HG03135 (cell line): ENCODE data around the gene HIP1.
"Not testable (repeated sequence)": the region's sequence is repeated elsewhere in the genome, so short reads cannot be mapped to it uniquely, and the experiment has no call there.

Experiments used
- ATAC-seq: cut with Tn5 transposase; IDR thresholded peaks from one replicate; pipeline ENCODE4 v1.9.1; 2021; ENCODE audit warnings: mild to moderate bottlenecking, moderate library complexity; ENCODE audit not compliant: unreplicated experiment

HIP1 gene

DNA sequence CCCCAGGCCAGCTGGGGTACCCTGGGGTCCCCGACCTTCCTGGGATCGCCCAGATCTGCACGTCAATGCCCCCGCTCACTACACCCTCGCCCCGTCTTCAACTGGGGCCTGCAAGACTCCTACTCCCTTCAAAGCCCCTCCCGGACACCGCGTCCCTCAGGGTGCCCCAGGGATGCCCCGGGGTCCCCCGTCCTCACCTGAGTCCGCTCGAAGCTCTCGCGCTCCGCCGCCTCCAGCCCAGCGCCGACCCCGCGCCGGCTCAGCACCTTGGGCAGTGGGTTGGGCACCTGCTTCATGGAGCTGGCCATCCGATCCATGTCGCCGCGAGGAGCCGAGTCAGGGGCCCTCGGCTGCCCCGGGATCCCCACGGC is at the start of gene HIP1:
HIP1 (minus strand) TSS at position 338 of the 371 bp plus-strand sequence; CDS start at position 317, 21 bp downstream.
- peak; percentile 5 for ATAC-seq

DNA sequence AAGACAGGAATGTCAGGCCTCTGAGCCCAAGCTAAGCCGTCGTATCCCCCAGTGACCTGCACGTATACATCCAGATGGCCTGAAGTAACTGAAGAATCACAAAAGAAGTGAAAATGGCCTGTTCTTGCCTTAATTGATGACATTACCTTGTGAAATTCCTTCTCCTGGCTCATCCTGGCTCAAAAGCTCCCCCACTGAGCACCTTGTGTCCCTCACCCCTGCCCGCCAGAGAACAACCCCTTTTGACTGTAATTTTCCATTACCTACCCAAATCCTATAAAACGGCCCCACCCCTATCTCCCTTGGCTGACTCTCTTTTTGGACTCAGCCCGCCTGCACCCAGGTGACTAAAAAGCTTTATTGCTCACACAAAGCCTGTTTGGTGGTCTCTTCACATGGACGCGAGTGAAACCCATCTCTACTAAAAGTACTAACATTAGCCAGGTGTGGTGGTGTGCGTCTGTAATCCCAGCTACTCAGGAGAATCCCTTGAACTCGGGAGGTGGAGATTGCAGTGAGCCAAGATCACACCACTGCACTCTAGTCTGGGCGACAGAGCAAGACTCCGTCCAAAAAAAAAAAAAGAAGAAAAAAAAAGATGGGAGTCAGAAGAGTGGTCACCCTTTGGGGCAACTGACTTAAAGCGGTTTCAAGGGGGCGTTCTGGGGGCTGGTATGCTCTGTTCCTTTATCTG is 49.6 kb upstream of the HIP1 start:
- ATAC-seq, result not testable (repeated sequence)

DNA sequence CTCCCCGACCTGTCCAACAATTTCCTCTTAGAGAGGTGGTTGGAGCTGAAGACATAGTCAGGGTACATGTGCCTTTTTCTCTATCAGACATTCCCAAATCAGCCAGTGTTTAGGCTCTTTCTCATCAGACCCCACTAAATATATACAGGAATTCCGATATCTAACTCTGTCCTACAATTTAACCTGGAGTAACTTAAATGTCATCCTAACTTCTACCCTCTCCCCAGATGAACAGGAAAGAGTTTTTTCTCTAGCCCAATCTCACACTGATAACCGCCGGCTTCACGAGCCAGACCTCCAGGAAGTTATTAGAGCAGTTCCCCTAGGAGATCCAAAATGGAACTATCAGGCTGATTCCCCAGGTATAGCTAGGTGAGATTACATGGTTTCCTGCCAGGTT is 44.3 kb upstream of the HIP1 start:
- ATAC-seq, result not testable (repeated sequence)

DNA sequence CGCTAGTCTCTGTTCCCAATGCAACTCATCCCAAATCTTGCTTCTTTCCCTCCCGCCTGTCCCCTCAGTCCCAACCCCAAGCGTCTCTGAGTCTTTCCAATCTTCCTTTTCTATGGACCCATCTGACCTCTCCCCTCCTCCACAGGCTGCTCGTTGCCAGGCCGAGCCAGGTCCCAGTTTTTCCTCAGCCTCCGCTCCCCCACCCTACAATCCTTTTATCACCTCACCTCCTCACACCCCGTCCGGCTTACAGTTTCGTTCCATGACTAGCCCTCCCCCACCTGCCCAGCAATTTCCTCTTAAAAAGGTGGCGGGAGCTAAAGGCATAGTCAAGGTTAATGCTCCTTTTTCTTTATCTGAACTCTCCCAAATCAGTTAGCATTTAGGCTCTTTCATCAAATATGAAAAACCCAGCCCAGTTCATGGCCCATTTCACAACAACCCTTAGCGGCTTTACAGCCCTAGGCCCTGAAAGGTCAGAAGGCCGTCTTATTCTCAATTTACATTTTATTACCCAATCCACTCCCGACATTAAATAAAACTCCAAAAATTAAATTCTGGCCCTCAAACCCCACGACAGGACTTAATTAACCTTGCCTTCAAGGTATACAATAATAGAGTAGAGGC is 42.0 kb upstream of the HIP1 start:
- ATAC-seq, result not testable (repeated sequence)

DNA sequence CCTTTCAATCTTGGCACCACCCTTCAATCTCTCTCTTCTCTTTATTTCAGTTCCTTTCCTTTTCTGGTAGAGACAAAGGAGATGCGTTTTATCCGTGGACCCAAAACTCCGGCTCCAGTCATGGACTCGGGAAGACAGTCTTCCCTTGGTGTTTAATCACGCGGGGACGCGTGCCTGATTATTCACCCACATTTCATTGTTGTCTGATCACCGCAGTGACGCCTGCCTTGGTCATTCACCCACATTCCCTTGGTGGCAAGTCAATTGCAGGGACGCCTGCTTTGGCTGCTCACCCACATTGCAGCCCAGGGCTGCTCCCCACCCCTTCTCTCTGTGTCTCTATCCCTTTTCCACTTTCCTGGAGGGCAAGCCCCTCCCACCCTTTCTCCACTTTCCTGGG is 40.8 kb upstream of the HIP1 start:
- ATAC-seq, result not testable (repeated sequence)

DNA sequence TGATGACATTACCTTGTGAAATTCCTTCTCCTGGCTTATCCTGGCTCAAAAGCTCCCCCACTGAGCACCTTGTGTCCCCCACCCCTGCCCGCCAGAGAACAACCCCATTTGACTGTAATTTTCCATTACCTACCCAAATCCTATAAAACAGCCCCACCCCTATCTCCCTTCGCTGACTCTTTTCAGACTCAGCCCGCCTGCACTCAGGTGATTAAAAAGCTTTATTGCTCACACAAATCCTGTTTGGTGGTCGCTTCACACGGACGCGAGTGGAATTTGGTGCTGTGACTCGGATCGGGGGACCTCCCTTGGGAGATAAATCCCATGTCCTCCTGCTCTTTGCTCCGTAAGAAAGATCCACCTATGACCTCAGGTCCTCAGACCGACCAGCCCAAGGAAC is 40.3 kb upstream of the HIP1 start:
- not testable (repeated sequence) for ATAC-seq

DNA sequence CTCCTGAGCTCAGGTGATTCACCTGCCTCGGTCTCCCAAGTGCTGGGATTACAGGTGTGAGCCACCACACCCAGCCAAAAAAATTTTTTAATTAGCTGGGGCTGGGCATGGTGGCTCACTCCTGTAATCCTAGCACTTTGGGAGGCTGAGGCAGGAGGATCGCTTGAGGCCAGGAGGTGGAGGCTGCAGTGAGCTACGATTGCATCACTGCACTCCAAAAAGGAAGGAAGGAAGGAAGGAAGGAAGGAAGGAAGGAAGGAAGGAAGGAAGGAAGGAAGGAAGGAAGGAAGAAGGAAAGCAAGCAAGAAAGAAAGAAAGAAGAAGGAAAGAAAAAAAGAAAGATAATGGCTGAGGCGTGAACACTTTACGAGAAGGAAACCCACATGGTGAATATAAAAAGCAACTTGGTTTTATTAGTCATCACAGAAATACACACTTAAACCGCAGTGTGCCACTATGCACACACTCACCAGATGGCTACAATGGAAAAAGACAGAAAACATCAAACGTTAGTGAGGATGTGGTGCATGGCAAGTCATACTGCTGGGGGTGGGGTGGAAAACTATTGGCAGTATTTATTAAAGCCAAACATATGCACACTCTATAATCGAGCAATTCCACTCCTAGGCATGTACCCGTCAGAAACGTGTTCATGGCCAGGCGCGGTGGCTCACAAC is 37.7 kb upstream of the HIP1 start:
- ATAC-seq, result no peak

DNA sequence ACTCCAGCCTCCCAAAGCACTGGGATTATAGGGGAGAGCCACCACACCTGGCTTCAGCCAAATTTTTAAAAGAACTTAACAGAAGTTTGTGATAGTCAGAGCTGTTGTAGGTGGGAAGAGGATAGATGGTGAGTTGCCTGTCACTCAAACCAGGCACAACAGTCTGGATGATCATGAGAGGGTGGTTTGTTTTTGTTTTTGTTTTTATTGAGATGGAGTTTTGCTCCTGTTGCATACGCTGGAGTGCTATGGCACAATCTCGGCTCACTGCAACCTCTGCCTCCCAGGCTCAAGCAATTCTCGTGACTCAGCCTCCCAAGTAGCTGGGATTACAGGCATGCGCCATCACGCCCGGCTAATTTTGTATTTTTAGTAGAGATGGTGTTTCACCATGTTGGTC is 35.2 kb upstream of the HIP1 start:
- not testable (repeated sequence) for ATAC-seq

DNA sequence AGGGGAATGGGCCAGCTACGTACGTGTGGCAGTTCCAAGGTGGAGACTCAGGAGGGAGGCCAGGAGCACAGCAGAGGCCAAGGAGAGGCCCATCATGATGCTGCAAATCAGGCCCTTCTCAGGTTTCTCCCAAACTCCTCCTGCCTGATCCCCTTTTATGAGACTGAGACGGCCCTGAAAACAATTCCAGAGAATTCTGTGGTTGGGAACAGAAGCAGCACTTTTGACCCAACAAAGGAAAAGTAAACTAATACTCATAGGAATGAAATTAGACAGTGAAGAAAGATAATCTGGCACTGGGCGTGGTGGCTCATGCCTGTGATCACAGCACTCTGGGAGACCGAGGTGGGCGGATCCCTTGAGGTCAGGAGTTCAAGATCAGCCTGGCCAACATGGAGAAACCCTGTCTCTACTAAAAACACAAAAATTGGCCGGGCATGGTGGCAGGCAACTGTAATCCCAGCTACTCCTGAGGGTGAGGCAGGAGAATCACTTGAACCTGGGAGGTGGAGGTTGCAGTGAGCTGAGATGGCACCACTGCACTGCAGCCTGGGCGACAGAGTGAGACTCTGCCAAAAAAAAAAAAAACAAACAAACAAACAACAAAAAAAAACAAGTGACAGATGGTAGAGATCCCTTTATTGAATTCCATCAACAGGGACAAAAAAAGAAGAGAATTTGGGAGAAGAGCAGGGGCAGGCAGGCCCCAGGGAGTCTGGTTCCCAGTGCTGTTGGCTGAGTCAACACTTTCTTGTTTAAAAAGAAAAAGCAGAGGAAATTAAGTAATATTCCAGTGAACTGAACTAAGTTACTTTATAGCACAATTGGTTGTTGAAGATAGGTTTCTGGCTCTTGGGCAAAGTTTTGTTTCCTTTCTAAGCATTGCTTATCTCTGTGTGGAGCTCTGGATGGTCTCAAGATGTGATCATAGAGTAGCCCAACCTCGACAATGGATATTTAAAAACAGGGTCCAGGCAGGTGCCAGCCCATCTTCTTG is 33.6 kb upstream of the HIP1 start, which contains the start of gene CCL26:
CCL26 (minus strand) TSS at position 131 of the 997 bp plus-strand sequence; CDS start at position 96, 35 bp downstream.
- ATAC-seq, result no peak

DNA sequence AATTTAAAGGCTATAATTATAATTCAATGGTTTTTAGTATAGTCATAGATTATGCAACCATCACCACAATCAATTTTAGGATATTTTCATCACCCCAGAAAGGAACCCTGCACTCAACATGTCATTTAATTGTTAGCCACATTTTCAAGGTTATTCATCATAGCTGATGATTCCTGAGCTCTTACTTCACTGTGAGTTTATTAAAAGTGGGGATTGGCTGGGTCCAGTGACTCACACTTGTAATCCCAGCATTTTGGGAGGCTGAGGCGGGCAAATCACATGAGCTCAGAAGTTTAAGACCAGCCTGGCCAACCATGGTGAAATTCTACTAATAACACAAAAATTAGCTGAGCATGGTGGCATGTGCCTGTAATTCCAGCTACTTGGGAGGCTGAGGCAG is 32.5 kb upstream of the HIP1 start:
- no peak for ATAC-seq

DNA sequence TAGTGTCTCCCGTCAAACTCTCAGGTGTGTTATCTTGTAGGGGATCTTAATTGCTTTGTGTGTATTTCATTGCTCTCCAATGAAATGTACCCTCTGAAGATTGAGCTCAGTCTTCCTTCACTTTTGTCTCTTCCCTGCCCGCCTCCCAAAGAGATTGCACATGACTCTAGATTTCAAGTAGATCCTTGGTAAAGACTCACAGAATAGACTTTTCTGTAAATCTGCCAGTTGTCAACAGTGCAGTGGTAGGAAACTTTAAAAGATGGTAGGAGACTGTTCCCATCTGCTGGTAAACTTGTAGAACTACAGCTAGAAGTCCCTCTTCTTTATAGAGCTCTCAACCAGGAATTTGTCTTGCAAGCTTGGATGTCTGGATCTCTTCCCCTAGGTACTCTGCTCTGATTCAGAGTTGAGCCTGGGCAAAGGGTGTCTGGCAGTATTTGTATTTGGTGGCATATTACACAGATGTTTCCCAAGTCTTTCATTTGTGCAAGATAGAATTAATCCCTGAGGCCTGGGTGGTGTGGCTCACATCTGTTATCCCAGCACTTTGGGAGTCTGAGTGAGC is 23.7 kb upstream of the HIP1 start:
- ATAC-seq, result no peak

DNA sequence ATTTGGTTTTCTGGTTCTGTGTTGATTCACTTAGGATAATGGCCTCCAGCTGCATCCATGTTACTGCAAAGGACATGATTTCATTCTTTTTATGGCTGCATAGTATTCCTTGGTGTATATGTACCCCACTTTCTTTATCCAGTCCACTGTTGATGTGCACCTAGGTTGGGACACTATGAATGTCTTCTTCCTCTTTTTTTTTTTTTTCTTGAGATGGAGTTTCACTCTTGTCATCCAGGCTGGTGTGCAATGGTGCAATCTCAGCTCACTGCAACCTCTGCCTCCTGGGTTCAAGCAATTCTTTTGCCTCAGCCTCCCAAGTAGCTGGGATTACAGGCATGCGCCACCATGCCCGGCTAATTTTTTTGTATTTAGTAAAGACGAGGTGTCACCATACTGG is 23.1 kb upstream of the HIP1 start:
- not testable (repeated sequence) for ATAC-seq

DNA sequence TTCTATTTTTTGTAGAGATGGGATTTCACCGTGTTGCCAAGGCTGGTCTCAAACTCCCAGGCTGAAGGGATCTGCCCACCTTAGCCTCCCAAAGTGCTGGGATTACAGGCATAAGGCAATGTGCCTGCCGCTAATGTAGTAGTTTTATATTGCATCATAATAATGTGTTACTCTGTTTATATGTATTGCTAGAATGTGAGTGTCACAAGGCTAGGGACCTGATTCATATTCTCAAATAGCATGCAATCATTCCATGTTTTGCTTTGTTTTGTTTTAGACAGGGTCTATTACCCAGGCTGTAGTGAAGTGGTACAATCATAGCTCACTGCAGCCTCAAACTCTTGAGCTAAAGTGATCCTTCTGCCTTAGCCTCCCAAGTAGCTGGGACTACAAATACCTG is 19.8 kb upstream of the HIP1 start:
- ATAC-seq, result no peak

DNA sequence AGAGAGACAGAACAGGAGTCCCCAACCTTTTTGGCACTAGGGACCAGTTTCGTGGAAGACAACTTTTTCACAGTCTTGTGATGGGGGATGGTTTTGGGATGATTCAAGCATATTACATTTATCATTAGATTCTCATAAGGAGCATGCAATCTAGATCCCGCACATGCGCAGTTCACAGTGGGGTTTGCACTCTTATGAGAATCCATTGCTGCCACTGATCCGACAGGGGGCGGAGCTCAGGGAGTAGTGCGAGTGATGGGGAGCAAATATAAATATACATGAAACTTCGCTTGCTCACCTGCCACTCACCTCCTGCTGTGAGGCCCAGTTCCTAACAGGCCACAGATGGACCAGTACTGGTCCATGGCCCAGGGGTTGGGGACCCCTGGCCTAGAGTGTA is 19.1 kb upstream of the HIP1 start:
- no peak for ATAC-seq

DNA sequence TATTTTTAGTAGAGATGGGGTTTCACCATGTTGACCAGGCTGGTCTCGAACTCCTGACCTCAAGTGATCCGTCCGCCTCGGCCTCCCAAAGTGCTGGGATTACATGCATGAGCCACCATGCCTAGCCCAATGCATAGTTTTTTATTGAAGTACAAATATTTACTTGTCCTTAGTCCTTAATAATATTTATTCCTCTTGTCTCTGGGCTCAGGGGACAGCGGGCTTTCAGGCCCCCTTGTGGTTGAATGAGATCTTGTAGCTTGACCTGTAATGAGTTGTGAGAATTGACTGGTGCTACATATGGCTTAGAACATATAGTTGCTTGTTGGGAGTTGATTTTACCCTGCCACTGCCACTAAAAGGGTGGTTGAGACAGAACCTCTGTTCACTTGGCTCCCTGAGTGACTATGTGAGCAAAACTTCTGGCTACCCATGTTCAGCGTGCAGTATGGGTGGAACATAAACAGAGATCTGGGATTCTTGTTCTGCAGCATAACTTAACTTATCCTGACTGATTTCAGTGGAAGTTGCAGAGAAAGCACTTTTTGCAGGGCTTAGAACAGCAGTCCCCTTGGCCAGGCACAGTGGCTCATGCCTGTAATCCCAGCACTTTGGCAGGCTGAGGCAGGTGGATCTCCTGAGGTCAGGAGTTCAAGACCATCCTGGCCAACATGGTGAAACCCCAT is 18.4 kb upstream of the HIP1 start:
- no peak for ATAC-seq

DNA sequence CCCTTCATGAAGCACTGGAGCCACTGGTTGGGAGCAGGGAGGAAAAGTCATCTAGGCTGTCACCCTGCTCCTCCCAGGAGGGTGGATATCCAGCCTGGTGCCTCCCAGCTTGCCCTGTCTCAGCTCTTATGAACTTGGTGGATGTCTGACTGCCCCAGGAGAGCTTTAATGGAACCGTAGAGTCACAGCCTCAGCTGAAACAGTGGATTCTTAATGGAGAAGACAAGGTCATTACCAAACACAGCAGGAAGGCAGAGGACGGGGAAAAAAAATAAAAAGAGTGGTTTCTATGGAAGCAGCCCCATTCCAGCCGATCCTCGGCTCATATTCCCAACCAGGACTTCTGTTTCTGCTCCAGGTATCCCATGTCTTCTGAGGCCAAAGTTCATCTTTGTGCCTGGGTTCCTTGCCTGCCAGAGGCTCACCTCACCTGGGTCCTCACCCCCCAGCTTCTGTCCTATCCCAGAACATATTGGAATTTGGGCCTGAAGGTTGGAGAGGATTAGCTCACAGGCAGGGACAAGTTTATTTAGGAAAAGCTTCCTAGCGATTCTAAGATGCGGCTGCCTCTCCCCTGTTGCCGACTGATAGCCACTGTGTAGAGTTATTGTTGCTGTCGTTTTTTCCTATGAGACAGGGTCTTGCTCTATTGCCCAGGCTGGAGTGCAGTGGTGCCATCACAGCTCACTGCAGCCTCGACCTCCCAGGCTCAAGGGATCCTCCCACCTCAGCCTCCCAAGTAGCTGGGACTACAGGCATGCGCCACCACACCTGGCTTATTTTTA is 17.7 kb upstream of the HIP1 start:
- ATAC-seq, result no peak

DNA sequence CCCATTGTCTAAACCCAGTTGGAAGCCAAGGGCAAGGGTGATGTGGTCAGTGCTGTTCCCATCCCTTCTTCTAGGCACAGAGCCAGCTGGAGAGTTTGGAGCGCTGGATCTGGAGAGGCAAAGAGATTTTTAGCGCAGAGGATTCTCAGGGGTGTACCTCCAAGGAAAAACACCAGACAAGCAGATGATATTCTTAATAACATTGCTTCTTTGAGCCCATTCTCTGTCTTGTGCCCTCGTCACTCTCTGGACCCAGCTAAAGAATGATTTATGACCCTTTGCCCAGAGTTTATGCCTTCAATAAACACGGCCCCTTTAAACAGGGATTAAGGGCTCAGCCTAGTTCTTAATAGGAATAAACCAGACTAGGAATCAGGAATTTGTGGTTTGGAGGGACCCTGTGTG is 4.7 kb upstream of the HIP1 start:
- no peak for ATAC-seq

DNA sequence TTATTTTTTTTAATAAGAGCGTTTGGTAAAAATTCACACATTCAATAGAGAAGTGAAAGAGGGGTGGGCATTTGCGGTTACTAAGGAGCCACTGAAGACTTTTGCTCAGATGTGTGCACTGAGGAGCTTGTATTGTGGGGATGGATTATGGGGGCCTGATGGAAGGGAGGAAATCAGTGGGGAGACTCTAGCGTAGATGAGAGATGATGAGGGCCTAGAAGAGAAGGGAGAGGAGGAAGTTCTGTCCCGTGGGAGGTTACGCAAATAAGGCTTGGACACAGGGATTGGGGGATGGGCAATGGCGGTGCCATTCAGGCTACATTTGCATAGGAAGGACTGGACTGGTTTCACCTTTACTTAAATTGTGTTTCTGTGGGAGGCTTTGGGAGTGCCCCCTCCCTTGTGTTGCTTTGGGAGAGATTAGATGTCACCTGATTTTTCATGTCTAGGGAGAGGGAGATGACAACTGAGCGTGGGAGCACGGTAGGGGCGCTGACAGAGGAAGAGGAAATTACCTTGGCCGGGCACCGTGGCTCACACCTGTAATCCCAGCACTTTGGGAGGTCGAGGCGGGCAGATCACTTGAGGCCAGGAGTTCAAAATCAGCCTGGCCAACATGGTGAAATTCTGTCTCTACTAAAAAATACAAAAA is 2.2 kb upstream of the HIP1 start:
- no peak for ATAC-seq
